ENCODE data around the gene UPK2.
"Not testable (repeated sequence)": the region's sequence is repeated elsewhere in the genome, so short reads cannot be mapped to it uniquely, and the experiment has no call there.

The UPK2 gene

DNA sequence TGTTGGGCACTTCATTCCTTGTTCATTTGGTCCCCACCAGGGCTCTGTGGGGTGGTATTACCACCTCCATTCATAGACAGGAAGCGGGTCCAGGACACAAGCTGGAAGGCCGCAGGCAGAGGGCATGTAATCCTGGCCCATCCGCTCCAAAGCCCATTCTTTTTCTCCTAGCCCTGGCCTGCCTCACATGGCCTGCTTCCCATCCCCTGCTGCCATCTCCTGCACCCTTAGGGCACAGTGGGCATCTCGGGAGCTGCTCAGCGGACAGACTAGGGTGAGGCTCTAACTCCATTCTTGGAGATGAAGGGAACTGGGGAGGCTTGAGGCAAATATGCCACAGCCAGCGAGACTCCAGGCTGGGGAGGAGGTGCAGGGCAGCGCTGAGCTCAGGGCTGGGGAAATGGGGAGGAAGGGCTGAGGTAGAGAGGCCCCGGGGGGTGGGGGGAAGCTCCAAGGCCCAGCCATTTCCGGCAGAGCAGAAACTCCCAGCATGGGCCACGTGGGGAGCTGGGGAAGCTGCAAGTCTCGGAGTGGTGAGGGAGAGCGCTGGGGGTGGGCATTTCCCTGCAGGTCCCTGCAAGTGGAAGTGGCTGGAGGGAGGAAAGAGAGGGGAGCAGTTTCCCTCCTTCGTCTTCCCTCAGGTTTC, 16.0 kb upstream of the UPK2 start:
- Histone ChIP-seq H3K36me3 (ENCODE audit: low read depth) (no peaks in the 10 kb centered on the region), H3K4me1 (ENCODE audit: insufficient read depth, poor library complexity, severe bottlenecking) (peaks cover 22% of the 10 kb centered on the region), H3K27ac (ENCODE audit: poor library complexity, severe bottlenecking) (no peak overlapping the region), H3K9me3 (ENCODE audit: severe bottlenecking) (no peaks in the 10 kb centered on the region), H3K4me3 (ENCODE audit: severe bottlenecking) (no peak overlapping the region), H3K27me3 (ENCODE audit: insufficient read depth, poor library complexity, severe bottlenecking) (no peaks in the 10 kb centered on the region)
- TF ChIP-seq, protein P1, sequence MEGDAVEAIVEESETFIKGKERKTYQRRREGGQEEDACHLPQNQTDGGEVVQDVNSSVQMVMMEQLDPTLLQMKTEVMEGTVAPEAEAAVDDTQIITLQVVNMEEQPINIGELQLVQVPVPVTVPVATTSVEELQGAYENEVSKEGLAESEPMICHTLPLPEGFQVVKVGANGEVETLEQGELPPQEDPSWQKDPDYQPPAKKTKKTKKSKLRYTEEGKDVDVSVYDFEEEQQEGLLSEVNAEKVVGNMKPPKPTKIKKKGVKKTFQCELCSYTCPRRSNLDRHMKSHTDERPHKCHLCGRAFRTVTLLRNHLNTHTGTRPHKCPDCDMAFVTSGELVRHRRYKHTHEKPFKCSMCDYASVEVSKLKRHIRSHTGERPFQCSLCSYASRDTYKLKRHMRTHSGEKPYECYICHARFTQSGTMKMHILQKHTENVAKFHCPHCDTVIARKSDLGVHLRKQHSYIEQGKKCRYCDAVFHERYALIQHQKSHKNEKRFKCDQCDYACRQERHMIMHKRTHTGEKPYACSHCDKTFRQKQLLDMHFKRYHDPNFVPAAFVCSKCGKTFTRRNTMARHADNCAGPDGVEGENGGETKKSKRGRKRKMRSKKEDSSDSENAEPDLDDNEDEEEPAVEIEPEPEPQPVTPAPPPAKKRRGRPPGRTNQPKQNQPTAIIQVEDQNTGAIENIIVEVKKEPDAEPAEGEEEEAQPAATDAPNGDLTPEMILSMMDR (IDR thresholded peaks at IDR 0.05; ENCODE audit: poor library complexity, severe bottlenecking) = no peak
- 0 out of 3 replicates have a peak, but pooled peaks have one; percentile 10 for ATAC-seq (ENCODE audit: low read depth)
- DNase-seq (ENCODE audit: low spot score) = no peak

DNA sequence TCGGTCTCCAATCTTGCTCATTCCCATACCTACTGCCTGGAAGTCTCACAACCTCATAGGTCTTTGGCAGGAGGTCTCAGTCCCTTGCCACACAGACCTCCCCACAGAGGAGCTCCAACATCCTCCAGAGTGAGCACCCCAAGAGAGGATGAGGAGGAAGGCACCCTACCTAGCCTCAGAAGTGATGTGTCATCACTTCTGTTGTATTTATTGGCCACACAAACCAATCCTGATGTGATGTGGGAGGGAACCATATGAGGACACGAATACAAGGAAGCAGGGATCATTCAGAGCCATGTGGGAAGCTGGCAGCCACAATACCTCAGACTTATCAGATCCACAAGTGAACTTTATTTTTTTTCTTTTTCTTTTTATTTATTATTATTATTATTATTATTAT, 9.0 kb upstream of the UPK2 start:
- no peak for ATAC-seq (ENCODE audit: low read depth)
- H3K4me1 ChIP-seq (ENCODE audit: insufficient read depth, poor library complexity, severe bottlenecking) = no peaks in the 10 kb centered on the region
- H3K4me3 ChIP-seq (ENCODE audit: severe bottlenecking) = no peak overlapping the region
- no peak overlapping the region for H3K27ac ChIP-seq (ENCODE audit: poor library complexity, severe bottlenecking)
- H3K27me3 ChIP-seq (ENCODE audit: insufficient read depth, poor library complexity, severe bottlenecking) = no peaks in the 10 kb centered on the region
- DNase-seq (ENCODE audit: low spot score) = no peak
- no peaks in the 10 kb centered on the region for H3K36me3 ChIP-seq (ENCODE audit: low read depth)
- TF ChIP-seq, protein P1 (IDR thresholded peaks at IDR 0.05; ENCODE audit: poor library complexity, severe bottlenecking) = no peak
- H3K9me3 ChIP-seq (ENCODE audit: severe bottlenecking) = no peaks in the 10 kb centered on the region

DNA sequence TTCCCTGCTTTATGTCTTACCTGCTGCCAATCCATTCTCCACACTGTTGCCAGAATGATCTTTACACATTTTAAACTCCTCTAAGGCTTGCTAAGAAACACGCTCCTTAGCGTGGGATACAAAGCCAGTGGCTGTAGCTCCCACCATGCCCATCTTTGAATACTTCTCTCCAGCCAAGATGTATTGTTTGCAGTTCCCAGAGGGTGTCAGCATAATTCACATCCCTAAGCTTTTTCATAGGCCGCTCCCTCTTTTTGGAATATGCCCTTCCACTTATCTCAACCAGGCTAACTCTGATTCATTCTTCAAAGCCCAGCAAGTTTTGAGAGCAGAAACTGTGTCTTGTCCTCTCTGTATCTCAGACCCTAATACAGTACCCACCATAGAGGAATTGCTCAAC, 8.1 kb upstream of the UPK2 start:
- Histone ChIP-seq H3K9me3 (ENCODE audit: severe bottlenecking) (no peaks in the 10 kb centered on the region), H3K36me3 (ENCODE audit: low read depth) (no peaks in the 10 kb centered on the region), H3K4me3 (ENCODE audit: severe bottlenecking) (no peak overlapping the region), H3K4me1 (ENCODE audit: insufficient read depth, poor library complexity, severe bottlenecking) (no peaks in the 10 kb centered on the region), H3K27me3 (ENCODE audit: insufficient read depth, poor library complexity, severe bottlenecking) (no peaks in the 10 kb centered on the region), H3K27ac (ENCODE audit: poor library complexity, severe bottlenecking) (no peak overlapping the region)
- TF ChIP-seq, protein P1 (IDR thresholded peaks at IDR 0.05; ENCODE audit: poor library complexity, severe bottlenecking) = no peak
- ATAC-seq (ENCODE audit: low read depth) = peak; percentile 38; the same call in 2 of the 3 replicates
- no peak for DNase-seq (ENCODE audit: low spot score)

DNA sequence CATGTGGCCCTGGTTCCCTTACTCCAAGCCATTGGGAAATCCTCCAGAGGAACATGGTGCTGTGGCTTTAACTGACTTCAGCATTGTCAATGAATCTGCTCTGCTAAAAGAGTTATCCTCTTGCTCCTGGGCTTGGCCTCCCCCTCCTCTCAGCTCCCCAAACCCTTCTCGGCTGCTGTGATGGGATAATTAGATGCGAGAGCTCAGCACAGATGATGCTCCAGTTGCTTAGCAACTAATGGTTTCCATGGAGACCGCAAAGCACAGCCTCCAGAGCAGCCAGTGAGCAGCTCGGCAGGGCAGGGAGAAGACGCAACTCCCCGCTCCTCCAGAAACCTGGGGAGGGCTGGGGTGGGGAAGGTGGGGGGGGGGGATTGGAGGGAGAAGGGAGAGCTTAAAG, 2.8 kb upstream of the UPK2 start:
- H3K4me3 ChIP-seq (ENCODE audit: severe bottlenecking) = no peak overlapping the region
- no peak overlapping the region for H3K27ac ChIP-seq (ENCODE audit: poor library complexity, severe bottlenecking)
- H3K36me3 ChIP-seq (ENCODE audit: low read depth) = no peaks in the 10 kb centered on the region
- H3K9me3 ChIP-seq (ENCODE audit: severe bottlenecking) = no peaks in the 10 kb centered on the region
- ATAC-seq (ENCODE audit: low read depth) = no peak
- DNase-seq (ENCODE audit: low spot score) = no peak
- H3K4me1 ChIP-seq (ENCODE audit: insufficient read depth, poor library complexity, severe bottlenecking) = no peaks in the 10 kb centered on the region
- TF ChIP-seq, protein P1 (IDR thresholded peaks at IDR 0.05; ENCODE audit: poor library complexity, severe bottlenecking) = no peak
- no peaks in the 10 kb centered on the region for H3K27me3 ChIP-seq (ENCODE audit: insufficient read depth, poor library complexity, severe bottlenecking)

DNA sequence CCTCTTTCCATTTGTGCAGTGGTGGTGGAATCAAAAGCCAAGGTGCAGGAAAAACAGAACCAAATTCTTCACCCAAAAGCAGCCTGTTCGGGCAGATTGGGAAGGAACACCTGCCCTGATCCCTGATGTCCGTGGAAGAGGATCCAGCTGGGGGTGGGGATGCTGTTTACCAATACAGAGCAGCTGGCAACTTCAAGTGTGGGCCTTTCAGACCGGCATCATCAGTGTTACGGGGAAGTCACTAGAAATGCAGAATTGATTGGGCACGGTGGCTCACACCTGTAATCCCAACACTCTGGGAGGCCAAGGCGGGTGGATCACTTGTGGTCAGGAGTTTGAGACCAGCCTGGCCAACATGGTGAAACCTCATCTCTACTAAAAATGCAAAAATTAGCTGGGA, 2.1 kb upstream of the UPK2 start:
- not testable (repeated sequence) for H3K9me3 ChIP-seq (ENCODE audit: severe bottlenecking); H3K4me1 ChIP-seq (ENCODE audit: insufficient read depth, poor library complexity, severe bottlenecking); DNase-seq (ENCODE audit: low spot score); H3K27me3 ChIP-seq (ENCODE audit: insufficient read depth, poor library complexity, severe bottlenecking); H3K27ac ChIP-seq (ENCODE audit: poor library complexity, severe bottlenecking); ATAC-seq (ENCODE audit: low read depth); H3K36me3 ChIP-seq (ENCODE audit: low read depth); H3K4me3 ChIP-seq (ENCODE audit: severe bottlenecking)

All from RWPE2 (cell line).